Neural progenitor cell (in vitro differentiated cells): ENCODE measurements around the gene NEURL1. TPM values are rescaled to one million over a fixed set of nuclear protein-coding genes. Genes with fewer than 3 reads are reported as not detected.
"Not testable (repeated sequence)": the region's sequence is repeated elsewhere in the genome, so short reads cannot be mapped to it uniquely, and the experiment has no call there.

ENCODE experiments used
- DNase-seq: peaks from one replicate; pipeline ENCODE4 v3.0.0-alpha.2; 2016; ENCODE audit warnings: low spot score
- H2AFZ ChIP-seq: fragments of 200-600 bp; sonication (generic); replicated peaks from 2 replicates; pipeline ENCODE4 v1.6.1; 2016; ENCODE audit warnings: antibody characterized with exemption
- H3F3A ChIP-seq: fragments of 200-600 bp; sonication (generic); 2 replicates; pipeline ENCODE4 v1.6.1; 2016; ENCODE audit warnings: antibody characterized with exemption, low read depth
- H3K27ac ChIP-seq: fragments of 200-600 bp; sonication (generic); 2 replicates; pipeline ENCODE4 v1.5.1; 2016; ENCODE audit warnings: mild to moderate bottlenecking
- H3K27me3 ChIP-seq: fragments of 200-600 bp; sonication (generic); 2 replicates; pipeline ENCODE4 v1.6.1; 2016; ENCODE audit warnings: mild to moderate bottlenecking, moderate library complexity
- H3K36me3 ChIP-seq: fragments of 200-600 bp; sonication (generic); 2 replicates; pipeline ENCODE4 v1.5.1; 2016
- H3K4me1 ChIP-seq: fragments of 200-600 bp; sonication (generic); 2 replicates; pipeline ENCODE4 v1.6.1; 2016; ENCODE audit warnings: mixed run types
- H3K4me2 ChIP-seq: fragments of 200-600 bp; sonication (generic); 2 replicates; pipeline ENCODE4 v1.6.1; 2016
- H3K4me3 ChIP-seq: fragments of 200-600 bp; sonication (generic); 2 replicates; pipeline ENCODE4 v1.5.1; 2016
- H3K79me2 ChIP-seq: fragments of 200-600 bp; sonication (generic); 2 replicates; pipeline ENCODE4 v1.6.1; 2016; ENCODE audit warnings: low read depth
- H3K9ac ChIP-seq: fragments of 200-600 bp; sonication (generic); 2 replicates; pipeline ENCODE4 v1.6.1; 2016
- H3K9me3 ChIP-seq: fragments of 200-600 bp; sonication (generic); 2 replicates; pipeline ENCODE4 v1.5.1; 2016; ENCODE audit warnings: low read depth
- H4K20me1 ChIP-seq: fragments of 200-600 bp; sonication (generic); 2 replicates; pipeline ENCODE4 v1.6.1; 2016; ENCODE audit warnings: low read depth
- H3K27ac Mint-ChIP-seq: 3 replicates; pipeline ENCODE4 v1.8.0; 2021; ENCODE audit warnings: mixed read lengths
- H3K27me3 Mint-ChIP-seq: 2 replicates; pipeline ENCODE4 v1.8.0; 2022; ENCODE audit warnings: low read depth, mild to moderate bottlenecking, inconsistent platforms, moderate library complexity, mixed read lengths; ENCODE audit not compliant: insufficient read depth
- H3K36me3 Mint-ChIP-seq: 3 replicates; pipeline ENCODE4 v1.8.0; 2021; ENCODE audit warnings: mixed read lengths
- H3K4me1 Mint-ChIP-seq: 3 replicates; pipeline ENCODE4 v1.8.0; 2021; ENCODE audit warnings: mixed read lengths
- H3K4me3 Mint-ChIP-seq: 3 replicates; pipeline ENCODE4 v1.8.0; 2021; ENCODE audit warnings: mild to moderate bottlenecking, moderate library complexity, mixed read lengths
- H3K9me3 Mint-ChIP-seq: 3 replicates; pipeline ENCODE4 v1.8.0; 2020; ENCODE audit warnings: mixed read lengths
- EZH2 ChIP-seq: fragments of 200-600 bp; sonication (generic); IDR thresholded peaks from 2 replicates; pipeline ENCODE4 v1.6.1; 2017; ENCODE audit warnings: antibody characterized with exemption, mild to moderate bottlenecking, moderate library complexity
- EZH2phosphoT487 ChIP-seq: fragments of 200-600 bp; sonication (generic); IDR thresholded peaks from 2 replicates; pipeline ENCODE4 v1.6.1; 2017; ENCODE audit warnings: antibody characterized with exemption
- total RNA-seq: library from RNA; depleted of rRNA; stranded (reverse); fragments of >200 nt; gene quantifications from 2 replicates; pipeline ENCODE4 v1.2.3, GENCODE V29; 2015; ENCODE audit warnings: low replicate concordance
- TF ChIP-seq, protein P1 (sequence below): fragments of 200-600 bp; sonication (generic); IDR thresholded peaks from 2 replicates; pipeline ENCODE4 v1.5.1; 2017; ENCODE audit warnings: antibody characterized with exemption, mild to moderate bottlenecking

Gene NEURL1
- total RNA-seq, 1 donor from 2014 or later, result 0.06 TPM

DNA sequence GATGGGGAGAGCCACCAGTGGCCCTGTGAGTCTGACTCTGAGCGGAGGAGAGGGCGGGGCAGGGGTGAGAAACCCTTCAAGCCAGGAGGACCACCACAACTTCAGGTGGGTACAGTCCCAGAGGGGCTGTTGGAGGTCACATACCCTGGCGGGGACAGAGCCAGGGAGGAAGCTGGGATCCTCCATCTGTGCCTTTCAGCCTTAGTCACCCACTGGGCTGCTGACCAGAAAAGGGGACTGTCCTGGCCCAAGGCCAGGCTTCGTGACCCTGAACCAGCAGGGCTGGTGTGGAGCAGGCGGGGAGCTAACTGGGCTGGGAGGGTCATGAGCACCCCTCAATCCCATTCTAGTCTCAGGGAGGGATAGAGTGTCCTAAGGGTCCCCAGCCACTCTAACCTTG is 13.0 kb upstream of the NEURL1 start:
- no peak overlapping the region for H3K27ac ChIP-seq
- H2AFZ ChIP-seq, result no peak overlapping the region
- no peak overlapping the region for H3K4me2 ChIP-seq
- no peaks in the 10 kb centered on the region for H4K20me1 ChIP-seq
- H3K4me3 Mint-ChIP-seq, result no peak overlapping the region
- peaks cover 7% of the 10 kb centered on the region for H3K4me1 ChIP-seq
- no peak overlapping the region for H3K4me3 ChIP-seq
- H3K9me3 Mint-ChIP-seq, result no peaks in the 10 kb centered on the region
- H3K79me2 ChIP-seq, result no peaks in the 10 kb centered on the region
- no peaks in the 10 kb centered on the region for H3K9me3 ChIP-seq
- no peaks in the 10 kb centered on the region for H3K36me3 ChIP-seq
- peaks cover 9% of the 10 kb centered on the region for H3K4me1 Mint-ChIP-seq
- peaks cover 2% of the 10 kb centered on the region for H3F3A ChIP-seq
- no peak for DNase-seq
- no peak overlapping the region for H3K9ac ChIP-seq
- peaks cover 1% of the 10 kb centered on the region for H3K27me3 Mint-ChIP-seq
- H3K27me3 ChIP-seq, result no peaks in the 10 kb centered on the region
- TF ChIP-seq, protein P1, sequence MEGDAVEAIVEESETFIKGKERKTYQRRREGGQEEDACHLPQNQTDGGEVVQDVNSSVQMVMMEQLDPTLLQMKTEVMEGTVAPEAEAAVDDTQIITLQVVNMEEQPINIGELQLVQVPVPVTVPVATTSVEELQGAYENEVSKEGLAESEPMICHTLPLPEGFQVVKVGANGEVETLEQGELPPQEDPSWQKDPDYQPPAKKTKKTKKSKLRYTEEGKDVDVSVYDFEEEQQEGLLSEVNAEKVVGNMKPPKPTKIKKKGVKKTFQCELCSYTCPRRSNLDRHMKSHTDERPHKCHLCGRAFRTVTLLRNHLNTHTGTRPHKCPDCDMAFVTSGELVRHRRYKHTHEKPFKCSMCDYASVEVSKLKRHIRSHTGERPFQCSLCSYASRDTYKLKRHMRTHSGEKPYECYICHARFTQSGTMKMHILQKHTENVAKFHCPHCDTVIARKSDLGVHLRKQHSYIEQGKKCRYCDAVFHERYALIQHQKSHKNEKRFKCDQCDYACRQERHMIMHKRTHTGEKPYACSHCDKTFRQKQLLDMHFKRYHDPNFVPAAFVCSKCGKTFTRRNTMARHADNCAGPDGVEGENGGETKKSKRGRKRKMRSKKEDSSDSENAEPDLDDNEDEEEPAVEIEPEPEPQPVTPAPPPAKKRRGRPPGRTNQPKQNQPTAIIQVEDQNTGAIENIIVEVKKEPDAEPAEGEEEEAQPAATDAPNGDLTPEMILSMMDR, result no peak
- TF ChIP-seq EZH2 (no peak), EZH2phosphoT487 (no peak)
- H3K27ac Mint-ChIP-seq, result no peak overlapping the region
- no peaks in the 10 kb centered on the region for H3K36me3 Mint-ChIP-seq

DNA sequence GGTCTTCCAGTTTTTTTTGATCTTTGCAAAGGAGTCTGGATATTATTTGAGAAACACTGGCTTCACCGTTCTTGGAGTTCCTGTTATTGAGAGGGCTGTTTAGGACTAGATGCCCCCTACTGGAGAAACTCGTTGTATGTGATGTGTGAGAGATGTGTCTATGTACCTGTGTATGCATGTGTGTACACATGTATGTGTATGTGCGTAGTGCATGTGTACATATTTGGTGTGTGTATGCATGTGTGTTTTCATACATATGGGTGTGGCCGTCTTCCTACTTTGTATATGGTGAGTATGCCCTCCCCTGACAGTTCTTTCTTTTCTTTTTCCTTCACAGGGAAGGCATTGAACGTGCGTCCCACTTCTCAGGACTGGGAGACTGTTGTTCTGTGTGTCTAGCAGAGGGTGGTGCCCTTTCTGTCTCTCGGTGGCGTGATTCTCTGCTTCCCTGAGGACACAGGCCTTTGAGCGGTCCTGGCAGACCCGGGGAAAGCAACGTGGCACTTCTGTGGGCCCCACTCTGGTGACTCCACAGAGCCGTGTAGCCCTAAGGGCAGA is 11.5 kb upstream of the NEURL1 start:
- Mint-ChIP-seq H3K27ac (no peak overlapping the region), H3K4me3 (no peak overlapping the region), H3K9me3 (no peaks in the 10 kb centered on the region), H3K27me3 (peaks cover 3% of the 10 kb centered on the region), H3K36me3 (no peaks in the 10 kb centered on the region), H3K4me1 (peaks cover 9% of the 10 kb centered on the region)
- no peaks in the 10 kb centered on the region for H3F3A ChIP-seq
- no peak overlapping the region for H3K4me3 ChIP-seq
- DNase-seq, result peak; percentile 71
- H3K4me2 ChIP-seq, result no peak overlapping the region
- no peaks in the 10 kb centered on the region for H3K36me3 ChIP-seq
- H3K27me3 ChIP-seq, result no peaks in the 10 kb centered on the region
- peaks cover under 1% of the 10 kb centered on the region for H3K4me1 ChIP-seq
- no peak overlapping the region for H2AFZ ChIP-seq
- no peaks in the 10 kb centered on the region for H3K9me3 ChIP-seq
- no peaks in the 10 kb centered on the region for H3K79me2 ChIP-seq
- H4K20me1 ChIP-seq, result no peaks in the 10 kb centered on the region
- H3K27ac ChIP-seq, result no peak overlapping the region
- no peak overlapping the region for H3K9ac ChIP-seq
- TF ChIP-seq EZH2 (no peak), EZH2phosphoT487 (no peak)
- TF ChIP-seq, protein P1, result peak; percentile 64

DNA sequence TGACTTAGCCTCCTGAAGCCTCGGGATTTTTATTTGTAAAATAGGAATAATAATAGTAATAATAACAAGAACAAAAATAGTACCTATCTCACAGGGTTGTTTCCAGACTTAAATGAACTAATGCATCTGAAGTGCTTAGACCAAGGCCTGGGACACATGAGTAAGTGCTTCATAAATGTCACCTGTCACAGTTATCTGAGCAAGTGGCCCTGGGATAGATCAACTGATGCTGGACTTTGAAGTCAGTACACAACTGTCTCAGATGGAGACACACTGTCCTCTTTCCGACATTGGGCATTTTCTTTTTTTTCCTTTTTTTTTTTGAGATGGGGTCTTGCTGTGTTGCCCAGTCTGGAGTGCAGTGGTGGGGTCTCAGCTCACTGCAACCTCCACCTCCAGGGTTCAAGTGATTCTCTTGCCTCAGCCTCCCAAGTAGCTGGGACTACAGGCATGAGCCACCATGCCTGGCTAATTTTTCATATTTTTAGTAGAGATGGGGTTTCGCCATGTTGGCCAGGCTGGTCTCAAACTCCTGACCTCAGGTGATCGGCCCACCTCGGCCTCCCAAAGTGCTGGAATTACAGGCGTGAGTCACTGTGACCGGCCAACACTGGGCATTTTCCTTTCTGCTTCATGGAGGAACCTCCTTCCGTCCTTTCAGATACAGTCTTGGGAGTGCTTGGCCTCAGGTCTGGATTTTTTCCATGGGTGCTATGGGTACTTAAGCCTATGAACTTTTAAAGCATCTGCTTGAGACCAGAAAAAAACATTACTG is 6.7 kb upstream of the NEURL1 start:
- not testable (repeated sequence) for H3K36me3 Mint-ChIP-seq, H3K9ac ChIP-seq, H3K27me3 Mint-ChIP-seq, H3K9me3 ChIP-seq, H3K79me2 ChIP-seq, H3K4me3 Mint-ChIP-seq, H3K9me3 Mint-ChIP-seq, H3K4me3 ChIP-seq, H4K20me1 ChIP-seq, H3K36me3 ChIP-seq, H3K4me1 Mint-ChIP-seq, H3K27ac ChIP-seq, H3K27ac Mint-ChIP-seq, H3K27me3 ChIP-seq, H3K4me2 ChIP-seq, DNase-seq, H2AFZ ChIP-seq, H3K4me1 ChIP-seq, H3F3A ChIP-seq

DNA sequence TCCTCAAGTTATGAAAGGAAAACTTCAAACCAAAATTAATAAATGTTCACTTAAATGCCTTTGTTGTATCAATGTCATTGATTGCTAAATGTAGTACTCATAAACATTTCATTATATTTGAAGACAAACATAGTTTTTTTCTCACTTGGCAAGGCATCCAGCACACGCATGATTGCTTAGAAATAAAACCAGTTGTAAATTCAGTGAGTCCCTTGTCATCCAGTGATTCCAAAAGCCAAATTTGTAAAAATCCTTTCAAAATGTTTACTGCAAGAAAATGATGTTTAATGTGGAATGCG is 6.1 kb upstream of the NEURL1 start:
- no peak overlapping the region for H3K27ac ChIP-seq
- TF ChIP-seq EZH2phosphoT487 (no peak), EZH2 (no peak)
- TF ChIP-seq, protein P1, result no peak
- no peaks in the 10 kb centered on the region for H3K9me3 Mint-ChIP-seq
- no peaks in the 10 kb centered on the region for H3K36me3 Mint-ChIP-seq
- H3K4me3 Mint-ChIP-seq, result no peak overlapping the region
- no peak overlapping the region for H3K27ac Mint-ChIP-seq
- H2AFZ ChIP-seq, result no peak overlapping the region
- no peak overlapping the region for H3K4me2 ChIP-seq
- H4K20me1 ChIP-seq, result no peaks in the 10 kb centered on the region
- peaks cover 10% of the 10 kb centered on the region for H3K27me3 ChIP-seq
- no peak for DNase-seq
- H3K27me3 Mint-ChIP-seq, result peaks cover 12% of the 10 kb centered on the region
- H3K79me2 ChIP-seq, result no peaks in the 10 kb centered on the region
- no peaks in the 10 kb centered on the region for H3K36me3 ChIP-seq
- H3K4me1 ChIP-seq, result no peaks in the 10 kb centered on the region
- H3K9ac ChIP-seq, result no peak overlapping the region
- H3K9me3 ChIP-seq, result no peaks in the 10 kb centered on the region
- peaks cover 11% of the 10 kb centered on the region for H3K4me1 Mint-ChIP-seq
- H3F3A ChIP-seq, result no peaks in the 10 kb centered on the region
- H3K4me3 ChIP-seq, result no peak overlapping the region
